GM12878 (cell line): ENCODE measurements around the gene PPAN. TPM values are rescaled to one million over a fixed set of nuclear protein-coding genes. Genes with fewer than 3 reads are reported as not detected.
A peak's percentile ranks its signal among the peaks of the same experiment; 100 is the strongest.

ENCODE experiments used
- BCLAF1 ChIP-seq: fragments of 450-650 bp; IDR thresholded peaks from 2 replicates; pipeline ENCODE4 v1.6.1; 2017; ENCODE audit warnings: antibody characterized with exemption, mild to moderate bottlenecking, moderate library complexity
- BRCA1 ChIP-seq: IDR thresholded peaks from 2 replicates; pipeline ENCODE4 v1.6.1; 2011; ENCODE audit warnings: low read depth, low read length, improper control_type of control experiment
- ESRRA ChIP-seq: IDR thresholded peaks from 2 replicates; pipeline ENCODE4 v1.6.1; 2012; ENCODE audit warnings: mild to moderate bottlenecking, low read length, improper control_type of control experiment
- ETV6 ChIP-seq, 2 experiments: fragments of 450-650 bp in 1 of 2; IDR thresholded peaks in 1 of 2; conservative IDR thresholded peaks in 1 of 2; 2 replicates each; pipeline ENCODE4 v1.6.1; 2014; ENCODE audit warnings: antibody characterized with exemption in 1 of 2, borderline replicate concordance in 1 of 2, low read depth in 1 of 2, mild to moderate bottlenecking in 1 of 2, moderate library complexity in 1 of 2
- GABPA ChIP-seq: IDR thresholded peaks from 2 replicates; pipeline ENCODE4 v1.6.1; 2014; ENCODE audit warnings: antibody characterized with exemption, low read depth, mild to moderate bottlenecking, inconsistent platforms
- HDGF ChIP-seq: fragments of 450-650 bp; IDR thresholded peaks from 2 replicates; pipeline ENCODE4 v1.6.1; 2016; ENCODE audit warnings: antibody characterized with exemption
- IKZF1 ChIP-seq: fragments of 450-650 bp; conservative IDR thresholded peaks from 2 replicates; pipeline ENCODE4 v1.6.1; 2017; ENCODE audit warnings: antibody characterized with exemption, mild to moderate bottlenecking
- MTA2 ChIP-seq: fragments of 450-650 bp; IDR thresholded peaks from 2 replicates; pipeline ENCODE4 v1.6.1; 2016; ENCODE audit warnings: low read depth, mild to moderate bottlenecking, moderate library complexity
- MYC ChIP-seq: IDR thresholded peaks from 2 replicates; pipeline ENCODE4 v1.6.1; 2011; ENCODE audit warnings: mild to moderate bottlenecking, low read length, moderate library complexity, inconsistent platforms; ENCODE audit not compliant: insufficient read depth, insufficient replicate concordance, insufficient read length, severe bottlenecking
- NKRF ChIP-seq: fragments of 450-650 bp; conservative IDR thresholded peaks from 2 replicates; pipeline ENCODE4 v1.6.1; 2017; ENCODE audit warnings: mild to moderate bottlenecking, moderate library complexity
- POLR2AphosphoS2 ChIP-seq: IDR thresholded peaks from 2 replicates; pipeline ENCODE4 v1.6.1; 2011; ENCODE audit warnings: low read depth, mild to moderate bottlenecking, low read length, improper control_type of control experiment, moderate library complexity
- SKIL ChIP-seq: fragments of 450-650 bp; IDR thresholded peaks from 2 replicates; pipeline ENCODE4 v1.6.1; 2017; ENCODE audit warnings: mild to moderate bottlenecking, low read depth, inconsistent platforms; ENCODE audit not compliant: poor library complexity, severe bottlenecking
- STAT3 ChIP-seq: IDR thresholded peaks from 2 replicates; pipeline ENCODE4 v1.6.1; 2011; ENCODE audit warnings: low read depth, low read length, improper control_type of control experiment
- SUZ12 ChIP-seq: fragments of 200-600 bp; sonication (generic); IDR thresholded peaks from one replicate; pipeline ENCODE4 v1.6.1; 2018; ENCODE audit warnings: antibody characterized with exemption, mild to moderate bottlenecking; ENCODE audit not compliant: unreplicated experiment
- ZNF592 ChIP-seq: fragments of 450-650 bp; IDR thresholded peaks from 2 replicates; pipeline ENCODE4 v1.6.1; 2017; ENCODE audit warnings: mild to moderate bottlenecking, moderate library complexity
- polyA plus RNA-seq, 11 experiments: library from polyadenylated mRNA; depleted of rRNA in 4 of 11; unstranded in 6 of 11; stranded (reverse) in 5 of 11; fragments of >200 nt; fragmentation: Nextera tagmentation in 4 of 11; fragmentation: Illumina TruSeq in 1 of 11; extraction: Ambion mirVana in 4 of 11; extraction: Trizol in 1 of 11; gene quantifications; 1 replicate in 1 of 11; 2 replicates in 10 of 11; pipeline versions ENCODE4 v1.2.1 to v1.2.3, GENCODE V29; 2011 to 2016; ENCODE audit warnings: inconsistent platforms in 2 of 11, missing spikeins in 2 of 11, low read depth in 1 of 11
- total RNA-seq, 4 experiments: library from RNA; depleted of rRNA in 3 of 4; stranded (reverse); fragments of >200 nt in 3 of 4; fragmentation: Illumina TruSeq in 1 of 4; extraction: Trizol in 1 of 4; gene quantifications; 2 replicates each; pipeline versions ENCODE4 v1.2.1 to v1.2.3, GENCODE V29; 2013 to 2021

The PPAN gene
- total and polyA plus RNA-seq, 10 of the 15 experiments (the other 5 are each of a cell fraction or from before 2014, with no cell fraction given) = 2.1 to 171 (median 108) TPM

- TF ChIP-seq BCLAF1 = no peak
- TF ChIP-seq ESRRA = no peak
- peak; percentile 81 for TF ChIP-seq IKZF1
- TF ChIP-seq MTA2 = peak; percentile 80
- no peak for TF ChIP-seq SUZ12
- peak; percentile 72 for TF ChIP-seq SKIL
- TF ChIP-seq STAT3 = 0 out of 2 replicates have a peak, but pooled peaks have one; percentile 75
- TF ChIP-seq ETV6 (conservative IDR thresholded peaks at IDR 0.05 in 1 of 2, IDR thresholded peaks at IDR 0.05 in 1 of 2; ENCODE audit: borderline replicate concordance in 1 of 2, low read depth in 1 of 2) = peak in 1 of 2 experiments; percentile 91; a peak in 2 of 4 replicates
- peak; percentile 98 for TF ChIP-seq HDGF
- TF ChIP-seq MYC = no peak
- no peak; the same call in 1 of the 2 replicates for TF ChIP-seq POLR2AphosphoS2
- no peak for TF ChIP-seq GABPA
- no peak for TF ChIP-seq NKRF
- no peak for TF ChIP-seq ZNF592
- TF ChIP-seq BRCA1 = no peak; the same call in 1 of the 2 replicates
Observed at GRCh38 chr19:10104665-10105508, 1.3 kb upstream of the PPAN start (continued).
